HG03439 (cell line): ENCODE data around the gene XKR7.

Source experiments
- ATAC-seq: cut with Tn5 transposase; IDR thresholded peaks from one replicate; pipeline ENCODE4 v1.9.1; 2021; ENCODE audit warnings: mild to moderate bottlenecking, moderate library complexity; ENCODE audit not compliant: unreplicated experiment

XKR7 gene

GRCh38 chr20:32036716-32037485 lies 69.0 kb downstream of the XKR7 start:
- ATAC-seq = no peak

- ATAC-seq = no peak
Observed at GRCh38 chr20:32037929-32038328, 70.0 kb downstream of the XKR7 start.

GRCh38 chr20:32040142-32040953 lies 72.4 kb downstream of the XKR7 start:
- no peak for ATAC-seq

- no peak for ATAC-seq
Observed at GRCh38 chr20:32045999-32046398, 78.0 kb downstream of the XKR7 start.

- no peak for ATAC-seq
Observed at GRCh38 chr20:32050324-32050841, 82.4 kb downstream of the XKR7 start.

- ATAC-seq = no peak
Observed at GRCh38 chr20:32050851-32051556, 83.1 kb downstream of the XKR7 start.

GRCh38 chr20:32051720-32052089 lies 83.8 kb downstream of the XKR7 start:
- ATAC-seq = no peak

- no peak for ATAC-seq
Observed at GRCh38 chr20:32052090-32052777, 84.3 kb downstream of the XKR7 start, which contains the start of gene HCK. Gene HCK, plus strand, starts transcription at chr20:32052242.

GRCh38 chr20:32052778-32053362 lies 84.9 kb downstream of the XKR7 start:
- ATAC-seq = no peak
